Spleen (tissue), 11 donors: ENCODE results near the gene TLE4. TPM values are rescaled to one million over a fixed set of nuclear protein-coding genes. Genes with fewer than 3 reads are reported as not detected.

Experiments
- DNase-seq: peaks from one replicate; pipeline ENCODE4 v3.0.0-alpha.2; 2020
- H3K27ac ChIP-seq, 8 donors: fragments of 200-600 bp; sonication (generic) in 7 of 8; 1 replicate in 4 of 8; 2 replicates in 4 of 8; pipeline versions ENCODE4 v1.5.0 to v1.8.0; 2016 to 2021; ENCODE audit warnings: inconsistent platforms in 4 of 8, mild to moderate bottlenecking in 4 of 8, moderate library complexity in 1 of 8
- H3K27me3 ChIP-seq, 7 donors: fragments of 200-600 bp; sonication (generic) in 6 of 7; replicated peaks in 1 of 7; 1 replicate in 4 of 7; 2 replicates in 3 of 7; pipeline versions ENCODE4 v1.5.0 to v1.8.0; 2016 to 2021; ENCODE audit warnings: inconsistent platforms in 3 of 7, mild to moderate bottlenecking in 1 of 7
- H3K36me3 ChIP-seq, 6 donors: fragments of 200-600 bp; sonication (generic) in 5 of 6; 1 replicate in 4 of 6; 2 replicates in 2 of 6; pipeline versions ENCODE4 v1.5.0 to v1.8.0; 2016 to 2021; ENCODE audit warnings: inconsistent platforms in 2 of 6
- H3K4me1 ChIP-seq, 6 donors: fragments of 200-600 bp; sonication (generic) in 5 of 6; 1 replicate in 3 of 6; 2 replicates in 3 of 6; pipeline versions ENCODE4 v1.5.0 to v1.8.0; 2016 to 2021; ENCODE audit warnings: inconsistent platforms in 3 of 6
- H3K4me3 ChIP-seq, 8 donors: fragments of 200-600 bp; sonication (generic) in 7 of 8; 1 replicate in 4 of 8; 2 replicates in 4 of 8; pipeline versions ENCODE4 v1.5.0 to v1.8.0; 2016 to 2021; ENCODE audit warnings: inconsistent platforms in 4 of 8, mild to moderate bottlenecking in 4 of 8, moderate library complexity in 2 of 8
- H3K9me3 ChIP-seq, 8 donors: fragments of 200-600 bp; sonication (generic) in 7 of 8; 1 replicate in 4 of 8; 2 replicates in 4 of 8; pipeline versions ENCODE4 v1.5.0 to v1.8.0; 2016 to 2021; ENCODE audit warnings: inconsistent platforms in 4 of 8
- POLR2A ChIP-seq, 3 donors: fragments of 450-650 bp; IDR thresholded peaks; one replicate each; pipeline ENCODE4 v1.5.1; 2017; ENCODE audit warnings: antibody characterized with exemption in 3 of 3, mild to moderate bottlenecking in 1 of 3
- POLR2AphosphoS5 ChIP-seq, 3 donors: sonication (generic); formaldehyde crosslinking; IDR thresholded peaks; one replicate each; pipeline ENCODE4 v1.5.1; 2017; ENCODE audit warnings: antibody characterized with exemption in 3 of 3
- WGBS, 5 donors: extraction: QIAGEN DNeasy Blood & Tissue Kit in 3 of 5; methylation state at CpG; one replicate each; pipeline versions ENCODE4 v1.1.5 to v1.1.7; 2013 to 2018; 5-methylcytosine and 5-hydroxymethylcytosine counted together
- intact Hi-C: fragments of 100-400 bp; cut with DNase I; formaldehyde crosslinking; loops from one replicate; pipeline ENCODE4 v1.15.0; 2023; ENCODE audit warnings: low total_unique reads
- polyA plus RNA-seq, 3 donors: library from polyadenylated mRNA; stranded (reverse); fragments of 200-250 nt; gene quantifications; one replicate each; pipeline ENCODE4 v1.2.1, GENCODE V29; 2013
- total RNA-seq, 7 donors: library from RNA; depleted of rRNA in 3 of 7; stranded (reverse); fragments of >200 nt in 3 of 7; fragmentation: NEBNext Ultra II Directional in 4 of 7; extraction: Animal tissue kit (Norgen Biotek cat#: 25700) in 4 of 7; gene quantifications; one replicate each; pipeline versions ENCODE4 v1.1.0 to v1.2.1, GENCODE V29; 2016 to 2021
- TF ChIP-seq, protein P1 (sequence below), 11 experiments: fragments of 200-600 bp in 7 of 11; fragments of 450-650 bp in 4 of 11; sonication (generic) in 4 of 11; IDR thresholded peaks in 8 of 11; conservative IDR thresholded peaks in 3 of 11; 1 replicate in 7 of 11; 2 replicates in 4 of 11; pipeline versions ENCODE4 v1.4.0 to v1.8.0; 2016 to 2021; ENCODE audit warnings: antibody characterized with exemption in 11 of 11, inconsistent platforms in 4 of 11, mild to moderate bottlenecking in 1 of 11
- donor health status: healthy with polysubstance abuse.
- donor health status: DM: no; HTN: no; CAD: no; lungs with moderate emphysema.
- donor health status: DM: no; HTN: no; CAD: no.
- donor health status: Bipolar disorder and iron deficiency.
- donor health status: healthy.
- donor health status: DM: no; HTN: no; CAD: no.
- donor health status: DM: yes; HTN: yes; CAD: no.

TLE4 gene
- total and polyA plus RNA-seq, 10 donors: 7.8 to 92.8 (median 70.5) TPM

DNA sequence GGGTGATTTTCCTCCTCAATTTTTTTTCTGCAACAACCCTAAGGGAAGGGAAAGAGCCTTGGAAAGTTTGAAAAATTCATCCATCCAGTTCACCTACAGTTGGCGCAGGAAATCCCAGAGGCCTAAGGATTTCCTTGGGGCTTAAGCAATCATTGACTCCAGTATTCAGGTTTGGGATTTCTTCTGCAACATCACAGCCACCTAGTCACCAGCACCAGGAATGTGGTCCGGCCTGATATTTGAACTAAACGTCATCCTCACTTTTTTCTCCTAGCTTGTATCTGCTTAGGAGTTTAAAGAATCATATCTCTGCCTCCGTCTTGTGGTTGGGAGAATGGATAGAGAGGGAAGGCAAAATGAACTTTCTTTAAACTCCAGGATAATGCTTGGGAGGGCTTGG, 20.2 kb upstream of the TLE4 start:
- no peak for DNase-seq
- Histone ChIP-seq H3K36me3 (no peaks in the 10 kb centered on the region), H3K27ac (no peak overlapping the region), H3K27me3 (no peaks in the 10 kb centered on the region), H3K9me3 (peaks cover 0 to 20% (median 5%) of the 10 kb centered on the region in 8 donors), H3K4me3 (no peak overlapping the region), H3K4me1 (no peaks in the 10 kb centered on the region)
- intact Hi-C loops: no loop called here
- 85 to 97% (median 87%) methylated on average over 4 of the region's 4 CpGs for WGBS, 5 donors
- TF ChIP-seq POLR2A (IDR thresholded peaks at IDR 0.05) (no peak), POLR2AphosphoS5 (IDR thresholded peaks at IDR 0.05) (no peak)
- TF ChIP-seq, protein P1, sequence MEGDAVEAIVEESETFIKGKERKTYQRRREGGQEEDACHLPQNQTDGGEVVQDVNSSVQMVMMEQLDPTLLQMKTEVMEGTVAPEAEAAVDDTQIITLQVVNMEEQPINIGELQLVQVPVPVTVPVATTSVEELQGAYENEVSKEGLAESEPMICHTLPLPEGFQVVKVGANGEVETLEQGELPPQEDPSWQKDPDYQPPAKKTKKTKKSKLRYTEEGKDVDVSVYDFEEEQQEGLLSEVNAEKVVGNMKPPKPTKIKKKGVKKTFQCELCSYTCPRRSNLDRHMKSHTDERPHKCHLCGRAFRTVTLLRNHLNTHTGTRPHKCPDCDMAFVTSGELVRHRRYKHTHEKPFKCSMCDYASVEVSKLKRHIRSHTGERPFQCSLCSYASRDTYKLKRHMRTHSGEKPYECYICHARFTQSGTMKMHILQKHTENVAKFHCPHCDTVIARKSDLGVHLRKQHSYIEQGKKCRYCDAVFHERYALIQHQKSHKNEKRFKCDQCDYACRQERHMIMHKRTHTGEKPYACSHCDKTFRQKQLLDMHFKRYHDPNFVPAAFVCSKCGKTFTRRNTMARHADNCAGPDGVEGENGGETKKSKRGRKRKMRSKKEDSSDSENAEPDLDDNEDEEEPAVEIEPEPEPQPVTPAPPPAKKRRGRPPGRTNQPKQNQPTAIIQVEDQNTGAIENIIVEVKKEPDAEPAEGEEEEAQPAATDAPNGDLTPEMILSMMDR (IDR thresholded peaks at IDR 0.05 in 8 of 11, conservative IDR thresholded peaks at IDR 0.05 in 3 of 11): no peak

DNA sequence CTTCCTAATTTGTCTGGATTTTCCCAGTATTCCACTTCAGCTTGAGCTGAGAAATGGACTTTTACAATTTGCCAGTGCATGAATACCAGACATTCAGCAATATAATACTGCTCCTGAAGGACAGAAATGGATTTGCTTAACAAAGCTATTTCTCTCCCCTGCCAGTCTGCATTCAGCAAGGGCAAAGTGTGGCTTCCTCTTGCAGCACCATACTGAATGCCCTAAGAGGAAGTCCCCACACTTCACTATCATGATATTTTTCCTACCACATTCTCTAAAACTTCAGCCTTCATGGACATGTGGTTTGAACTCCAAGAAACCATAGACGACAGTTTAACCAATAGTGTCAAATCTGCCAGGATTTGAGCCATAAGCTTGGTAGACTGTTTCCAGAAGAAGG, 19.8 kb upstream of the TLE4 start:
- H3K4me1 ChIP-seq: no peaks in the 10 kb centered on the region
- no peak for TF ChIP-seq POLR2A (IDR thresholded peaks at IDR 0.05)
- TF ChIP-seq POLR2AphosphoS5 (IDR thresholded peaks at IDR 0.05): no peak
- TF ChIP-seq, protein P1 (IDR thresholded peaks at IDR 0.05 in 8 of 11, conservative IDR thresholded peaks at IDR 0.05 in 3 of 11): no peak
- H3K36me3 ChIP-seq: no peaks in the 10 kb centered on the region
- H3K27me3 ChIP-seq: no peaks in the 10 kb centered on the region
- WGBS, 5 donors: 29 to 46% (median 33%) methylated on average over 1 of the region's 1 CpG
- no peak overlapping the region for H3K27ac ChIP-seq
- H3K9me3 ChIP-seq: peaks cover 0 to 20% (median 5%) of the 10 kb centered on the region in 8 donors
- intact Hi-C loops: no loop called here
- no peak overlapping the region for H3K4me3 ChIP-seq
- no peak for DNase-seq

GRCh38 chr9:79555474-79556089, 16.2 kb upstream of the TLE4 start:
- WGBS, 5 donors: 70 to 88% (median 80%) methylated on average over 5 of the region's 5 CpGs
- no peaks in the 10 kb centered on the region for H3K27me3 ChIP-seq
- intact Hi-C loops: no loop called here

GRCh38 chr9:79559495-79560181, 12.1 kb upstream of the TLE4 start:
- Histone ChIP-seq H3K27me3 (no peaks in the 10 kb centered on the region), H3K36me3 (no peaks in the 10 kb centered on the region), H3K27ac (no peak overlapping the region), H3K4me3 (no peak overlapping the region), H3K4me1 (no peaks in the 10 kb centered on the region), H3K9me3 (no peaks in the 10 kb centered on the region)
- no peak for DNase-seq
- intact Hi-C loops: no loop called here
- WGBS, 5 donors: 23 to 39% (median 25%) methylated on average over 3 of the region's 3 CpGs
- TF ChIP-seq, protein P1 (IDR thresholded peaks at IDR 0.05 in 8 of 11, conservative IDR thresholded peaks at IDR 0.05 in 3 of 11): no peak
- TF ChIP-seq POLR2AphosphoS5 (IDR thresholded peaks at IDR 0.05) (no peak), POLR2A (IDR thresholded peaks at IDR 0.05) (no peak)

More at GRCh38 chr9:79555474-79556089, 16.2 kb upstream of the TLE4 start:
- peaks cover 0 to 4% (median under 1%) of the 10 kb centered on the region in 8 donors for H3K9me3 ChIP-seq
- H3K27ac ChIP-seq: no peak overlapping the region
- no peaks in the 10 kb centered on the region for H3K4me1 ChIP-seq
- TF ChIP-seq, protein P1 (IDR thresholded peaks at IDR 0.05 in 8 of 11, conservative IDR thresholded peaks at IDR 0.05 in 3 of 11): no peak
- TF ChIP-seq POLR2A (IDR thresholded peaks at IDR 0.05): no peak
- no peak for TF ChIP-seq POLR2AphosphoS5 (IDR thresholded peaks at IDR 0.05)
- DNase-seq: no peak
- H3K4me3 ChIP-seq: no peak overlapping the region
- H3K36me3 ChIP-seq: no peaks in the 10 kb centered on the region
